Measurements from ENCODE around the gene PIEZO1. TPM values are rescaled to one million over a fixed set of nuclear protein-coding genes. Genes with fewer than 3 reads are reported as not detected.

The PIEZO1 gene
- total and polyA plus RNA-seq, 2 experiments from 2014 or later, result 30.4 to 70.1 TPM

DNA sequence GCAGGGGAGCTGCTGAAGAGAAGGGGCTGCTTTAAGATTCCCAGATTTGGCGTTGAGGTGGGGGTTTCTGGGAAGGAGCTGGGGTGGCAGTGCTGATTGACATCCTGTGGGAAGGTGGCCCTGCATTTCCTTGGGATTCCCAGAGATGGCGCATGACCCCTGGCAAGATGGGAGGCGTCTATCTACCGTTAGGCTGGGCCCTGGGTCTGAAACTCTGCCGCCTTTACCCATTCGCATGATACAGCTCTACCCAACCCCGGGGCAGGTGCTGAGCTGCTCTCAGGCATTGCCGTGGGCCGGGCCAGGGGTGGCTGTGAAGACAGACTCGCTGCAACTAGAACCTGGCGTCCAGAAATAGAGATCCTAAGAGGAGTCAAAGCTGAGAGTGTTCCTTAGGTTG is 112.2 kb downstream of the PIEZO1 start:
- Histone ChIP-seq H3K27ac (ENCODE audit: low read depth) (no peak overlapping the region), H3K79me2 (replicated peaks; ENCODE audit: insufficient read depth) (no peaks in the 10 kb centered on the region), H4K20me1 (replicated peaks; ENCODE audit: insufficient read depth) (no peaks in the 10 kb centered on the region; the same call in 1 of the 2 replicates), H3F3A (replicated peaks; ENCODE audit: low read depth) (0 out of 2 replicates have a peak, but pooled peaks cover 11% of the 10 kb centered on the region), H3K4me1 (ENCODE audit: insufficient read depth) (peaks cover 5% of the 10 kb centered on the region; the same call in 1 of the 2 replicates), H3K4me3 (no peak overlapping the region), H3K9me2 (ENCODE audit: insufficient read depth) (no peaks in the 10 kb centered on the region), H3K4me2 (peak overlapping the region; percentile 57; the same call in 1 of the 2 replicates), H3K27me3 (ENCODE audit: insufficient read depth) (no peaks in the 10 kb centered on the region), H3K36me3 (ENCODE audit: insufficient read depth) (no peaks in the 10 kb centered on the region; the same call in 1 of the 2 replicates), H2AFZ (no peak overlapping the region)
- ATAC-seq (peak; percentile 98), DNase-seq (ENCODE audit: low spot score) (peak; percentile 93)
- Mint-ChIP-seq H3K27me3 (ENCODE audit: insufficient read depth, low read depth, poor library complexity) (peaks cover 18% of the 10 kb centered on the region), H3K27ac (no peak overlapping the region), H3K9me3 (peaks cover 10% of the 10 kb centered on the region), H3K36me3 (ENCODE audit: low read depth) (peaks cover 10% of the 10 kb centered on the region), H3K4me1 (peaks cover 6% of the 10 kb centered on the region; the same call in 2 of the 3 replicates), H3K4me3 (no peak overlapping the region)
- TF ChIP-seq, protein P1, sequence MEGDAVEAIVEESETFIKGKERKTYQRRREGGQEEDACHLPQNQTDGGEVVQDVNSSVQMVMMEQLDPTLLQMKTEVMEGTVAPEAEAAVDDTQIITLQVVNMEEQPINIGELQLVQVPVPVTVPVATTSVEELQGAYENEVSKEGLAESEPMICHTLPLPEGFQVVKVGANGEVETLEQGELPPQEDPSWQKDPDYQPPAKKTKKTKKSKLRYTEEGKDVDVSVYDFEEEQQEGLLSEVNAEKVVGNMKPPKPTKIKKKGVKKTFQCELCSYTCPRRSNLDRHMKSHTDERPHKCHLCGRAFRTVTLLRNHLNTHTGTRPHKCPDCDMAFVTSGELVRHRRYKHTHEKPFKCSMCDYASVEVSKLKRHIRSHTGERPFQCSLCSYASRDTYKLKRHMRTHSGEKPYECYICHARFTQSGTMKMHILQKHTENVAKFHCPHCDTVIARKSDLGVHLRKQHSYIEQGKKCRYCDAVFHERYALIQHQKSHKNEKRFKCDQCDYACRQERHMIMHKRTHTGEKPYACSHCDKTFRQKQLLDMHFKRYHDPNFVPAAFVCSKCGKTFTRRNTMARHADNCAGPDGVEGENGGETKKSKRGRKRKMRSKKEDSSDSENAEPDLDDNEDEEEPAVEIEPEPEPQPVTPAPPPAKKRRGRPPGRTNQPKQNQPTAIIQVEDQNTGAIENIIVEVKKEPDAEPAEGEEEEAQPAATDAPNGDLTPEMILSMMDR (conservative IDR thresholded peaks at IDR 0.05; ENCODE audit: low read depth in 2 of 2), result peak; percentile 56 to 75
- TF ChIP-seq CREB1 (CRISPR knock-in tag; IDR thresholded peaks at IDR 0.05; ENCODE audit: low read depth), result no peak
- TF ChIP-seq, protein P2, sequence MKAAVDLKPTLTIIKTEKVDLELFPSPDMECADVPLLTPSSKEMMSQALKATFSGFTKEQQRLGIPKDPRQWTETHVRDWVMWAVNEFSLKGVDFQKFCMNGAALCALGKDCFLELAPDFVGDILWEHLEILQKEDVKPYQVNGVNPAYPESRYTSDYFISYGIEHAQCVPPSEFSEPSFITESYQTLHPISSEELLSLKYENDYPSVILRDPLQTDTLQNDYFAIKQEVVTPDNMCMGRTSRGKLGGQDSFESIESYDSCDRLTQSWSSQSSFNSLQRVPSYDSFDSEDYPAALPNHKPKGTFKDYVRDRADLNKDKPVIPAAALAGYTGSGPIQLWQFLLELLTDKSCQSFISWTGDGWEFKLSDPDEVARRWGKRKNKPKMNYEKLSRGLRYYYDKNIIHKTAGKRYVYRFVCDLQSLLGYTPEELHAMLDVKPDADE (IDR thresholded peaks at IDR 0.05), result no peak

DNA sequence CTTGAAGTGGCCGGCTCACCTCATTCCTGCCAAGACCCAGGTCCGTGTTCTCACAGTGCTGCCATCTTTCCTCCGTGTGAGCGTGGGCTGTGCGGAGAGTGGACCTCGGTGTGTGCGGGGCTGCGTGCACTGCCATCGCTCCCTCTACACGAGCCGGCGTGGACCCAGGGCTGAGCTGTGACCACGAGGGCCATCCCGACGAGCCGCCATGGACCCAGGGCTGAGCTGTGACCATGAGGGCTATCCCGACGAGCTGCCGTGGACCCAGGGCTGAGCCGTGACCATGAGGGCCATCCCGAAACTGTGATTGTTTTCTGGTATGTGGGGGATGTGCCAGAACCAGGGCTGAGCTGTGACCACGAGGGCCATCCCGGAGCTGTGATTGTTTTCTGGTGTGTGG is 113.2 kb downstream of the PIEZO1 start:
- no peaks in the 10 kb centered on the region; the same call in 1 of the 2 replicates for H3K36me3 ChIP-seq (ENCODE audit: insufficient read depth)
- Mint-ChIP-seq H3K9me3 (peaks cover 14% of the 10 kb centered on the region), H3K4me1 (peaks cover 6% of the 10 kb centered on the region; the same call in 2 of the 3 replicates), H3K36me3 (ENCODE audit: low read depth) (peaks cover 16% of the 10 kb centered on the region), H3K4me3 (no peak overlapping the region), H3K27ac (no peak overlapping the region; the same call in 1 of the 2 replicates), H3K27me3 (ENCODE audit: insufficient read depth, low read depth, poor library complexity) (peaks cover 20% of the 10 kb centered on the region)
- H3K4me1 ChIP-seq (ENCODE audit: insufficient read depth), result peaks cover 5% of the 10 kb centered on the region; the same call in 1 of the 2 replicates
- no peak for DNase-seq (ENCODE audit: low spot score)
- no peak overlapping the region for H3K27ac ChIP-seq (ENCODE audit: low read depth)
- H3K4me2 ChIP-seq, result no peak overlapping the region
- no peaks in the 10 kb centered on the region; the same call in 1 of the 2 replicates for H4K20me1 ChIP-seq (replicated peaks; ENCODE audit: insufficient read depth)
- H3K79me2 ChIP-seq (replicated peaks; ENCODE audit: insufficient read depth), result no peaks in the 10 kb centered on the region
- no peaks in the 10 kb centered on the region for H3K9me2 ChIP-seq (ENCODE audit: insufficient read depth)
- H3K27me3 ChIP-seq (ENCODE audit: insufficient read depth), result no peaks in the 10 kb centered on the region
- ATAC-seq, result no peak
- H3K4me3 ChIP-seq, result no peak overlapping the region
- no peak overlapping the region for H2AFZ ChIP-seq
- 0 out of 2 replicates have a peak, but pooled peaks cover 11% of the 10 kb centered on the region for H3F3A ChIP-seq (replicated peaks; ENCODE audit: low read depth)
- TF ChIP-seq EZH2phosphoT487 (IDR thresholded peaks at IDR 0.05; ENCODE audit: unreplicated experiment) (no peak), ZNF114 (CRISPR knock-in tag; IDR thresholded peaks at IDR 0.05) (no peak), JUNB (IDR thresholded peaks at IDR 0.05; ENCODE audit: unreplicated experiment) (no peak), POLR2AphosphoS5 (IDR thresholded peaks at IDR 0.05; ENCODE audit: low read depth) (no peak), ZNF331 (CRISPR knock-in tag; IDR thresholded peaks at IDR 0.05; ENCODE audit: low read depth) (no peak), STAT1 (IDR thresholded peaks at IDR 0.05; ENCODE audit: unreplicated experiment) (no peak)
- TF ChIP-seq, protein P1 (conservative IDR thresholded peaks at IDR 0.05; ENCODE audit: low read depth in 2 of 2), result no peak
- TF ChIP-seq, protein P2 (IDR thresholded peaks at IDR 0.05), result no peak

Data from GM23338 (cell line).